B cell (primary cell): ENCODE measurements around the gene DNTT. TPM values are rescaled to one million over a fixed set of nuclear protein-coding genes. Genes with fewer than 3 reads are reported as not detected.

Experiments used
- ATAC-seq: fragments of 200-7000 bp; cut with Tn5 transposase; one replicate; pipeline ENCODE4 v1.10.0; 2021; ENCODE audit warnings: low read depth, mild to moderate bottlenecking, moderate number of reproducible peaks, moderate library complexity
- CTCF ChIA-PET: fragments of 350-600 bp; sonication (Branson Sonifier 250); formaldehyde crosslinking; loops from one replicate; lab custom pipeline; 2021; ENCODE audit warnings: antibody characterized with exemption, inconsistent platforms; lab: Charles Lee
- POLR2A ChIA-PET: fragments of 350-600 bp; sonication (Branson Sonifier 250); formaldehyde crosslinking; loops from one replicate; lab custom pipeline; 2021; ENCODE audit warnings: antibody characterized with exemption; lab: Charles Lee
- DNase-seq: peaks from one replicate; pipeline ENCODE4 v3.0.0; 2013
- H2AFZ ChIP-seq: 2 replicates; pipeline ENCODE4 v1.6.1; 2012; ENCODE audit warnings: mild to moderate bottlenecking, low read depth, low read length; ENCODE audit not compliant: insufficient read depth, poor library complexity, severe bottlenecking
- H3K27ac ChIP-seq, 2 donors: 1 replicate in 1 of 2; 2 replicates in 1 of 2; pipeline ENCODE4 v1.5.1; 2012 to 2013; ENCODE audit warnings: low read length in 2 of 2, mild to moderate bottlenecking in 2 of 2, moderate library complexity in 1 of 2
- H3K27me3 ChIP-seq, 4 experiments: fragments of 200-600 bp in 1 of 4; sonication (generic) in 1 of 4; replicated peaks in 1 of 4; 1 replicate in 2 of 4; 2 replicates in 2 of 4; pipeline versions ENCODE4 v1.6.1 to v1.7.0; 2013 to 2016; ENCODE audit warnings: low read length in 3 of 4, mild to moderate bottlenecking in 2 of 4, mixed read lengths in 1 of 4, moderate library complexity in 1 of 4; ENCODE audit not compliant: insufficient read depth in 4 of 4, control insufficient read depth in 3 of 4; ENCODE audit errors: control extremely low read depth in 1 of 4
- H3K36me3 ChIP-seq, 2 experiments: replicated peaks in 1 of 2; 1 replicate in 1 of 2; 2 replicates in 1 of 2; pipeline versions ENCODE4 v1.6.1 to v1.7.1; 2013; ENCODE audit warnings: low read length in 1 of 2; ENCODE audit not compliant: insufficient read depth in 2 of 2, control insufficient read depth in 1 of 2; ENCODE audit errors: control extremely low read depth in 1 of 2, extremely low read depth in 1 of 2
- H3K4me1 ChIP-seq, 2 donors: fragments of 200-600 bp in 1 of 2; sonication (generic) in 1 of 2; 1 replicate in 1 of 2; 2 replicates in 1 of 2; pipeline versions ENCODE4 v1.5.1 to v1.6.1; 2013 to 2017; ENCODE audit warnings: low read length in 2 of 2; ENCODE audit not compliant: control insufficient read depth in 2 of 2, insufficient read depth in 2 of 2
- H3K4me2 ChIP-seq: replicated peaks from 2 replicates; pipeline ENCODE3; 2012; ENCODE audit warnings: mild to moderate bottlenecking, low read depth, low read length; ENCODE audit not compliant: poor library complexity, severe bottlenecking
- H3K4me3 ChIP-seq, 5 experiments: fragments of 200-600 bp in 1 of 5; sonication (generic) in 1 of 5; 1 replicate in 3 of 5; 2 replicates in 2 of 5; pipeline versions ENCODE4 v1.5.1 to v1.7.0; 2011 to 2016; ENCODE audit warnings: low read length in 4 of 5, mild to moderate bottlenecking in 4 of 5, low read depth in 2 of 5, control low read depth in 1 of 5, moderate library complexity in 1 of 5; ENCODE audit not compliant: insufficient read depth in 1 of 5; ENCODE audit errors: control extremely low read depth in 1 of 5, extremely low read depth in 1 of 5
- H3K79me2 ChIP-seq: fragments of 200-600 bp; sonication (generic); one replicate; pipeline ENCODE4 v1.6.0; 2016; ENCODE audit warnings: low read length; ENCODE audit not compliant: control insufficient read depth, insufficient read depth
- H3K9ac ChIP-seq: fragments of 200-600 bp; sonication (generic); 2 replicates; pipeline ENCODE4 v1.6.1; 2017; ENCODE audit warnings: mild to moderate bottlenecking, low read length, moderate library complexity
- H3K9me3 ChIP-seq, 3 donors: one replicate each; pipeline versions ENCODE4 v1.6.1 to v1.7.1; 2013; ENCODE audit warnings: low read length in 2 of 3; ENCODE audit not compliant: control insufficient read depth in 2 of 3, insufficient read depth in 1 of 3; ENCODE audit errors: control extremely low read depth in 1 of 3
- H4K20me1 ChIP-seq: 2 replicates; pipeline ENCODE4 v1.6.0; 2012; ENCODE audit warnings: mild to moderate bottlenecking, low read length; ENCODE audit not compliant: insufficient read depth, control insufficient read depth, poor library complexity, severe bottlenecking
- H3K27ac Mint-ChIP-seq: one replicate; pipeline ENCODE4 v1.8.0; 2021; ENCODE audit warnings: mixed read lengths
- H3K27me3 Mint-ChIP-seq: one replicate; pipeline ENCODE4 v1.8.0; 2021; ENCODE audit warnings: mixed read lengths
- H3K4me1 Mint-ChIP-seq: one replicate; pipeline ENCODE4 v1.8.0; 2021; ENCODE audit warnings: mixed read lengths
- H3K4me3 Mint-ChIP-seq: one replicate; pipeline ENCODE4 v1.8.0; 2021; ENCODE audit warnings: mixed read lengths
- H3K9me3 Mint-ChIP-seq: one replicate; pipeline ENCODE4 v1.8.0; 2022; ENCODE audit warnings: mixed read lengths; ENCODE audit not compliant: insufficient read depth
- CTCF ChIP-seq: fragments of 200-600 bp; IDR thresholded peaks from one replicate; pipeline ENCODE4 v1.8.0; 2022; ENCODE audit warnings: antibody characterized with exemption, mild to moderate bottlenecking
- EZH2 ChIP-seq: IDR thresholded peaks from 2 replicates; pipeline ENCODE4 v1.6.1; 2012; ENCODE audit warnings: borderline replicate concordance, low read depth, mild to moderate bottlenecking, moderate library complexity, low read length; ENCODE audit not compliant: insufficient read depth, poor library complexity, severe bottlenecking
- WGBS: methylation state at CpG from one replicate; pipeline ENCODE4 v1.1.5; 2013; ENCODE audit warnings: missing lambda C conversion rate; ENCODE audit not compliant: insufficient coverage; 5-methylcytosine and 5-hydroxymethylcytosine counted together
- intact Hi-C: fragments of 100-400 bp; cut with micrococcal nuclease; formaldehyde crosslinking; loops from one replicate; pipeline ENCODE4 v1.10.0; 2022
- polyA plus RNA-seq: library from polyadenylated mRNA; depleted of rRNA; stranded (reverse); fragments of >200 nt; gene quantifications from 2 replicates; pipeline ENCODE4 v1.2.3, GENCODE V29; 2012
- total RNA-seq, 2 donors: library from RNA; stranded (reverse); fragments of 120-200 nt in 1 of 2; gene quantifications; 1 replicate in 1 of 2; 2 replicates in 1 of 2; pipeline versions ENCODE4 v1.2.3 to v1.2.4, GENCODE V29; 2013 to 2022

The DNTT gene
- total and polyA plus RNA-seq, 2 donors (not counting 1 experiment from before 2014, with no cell fraction given): not detected

GRCh38 chr10:96276831-96277230 lies 27.4 kb upstream of the DNTT start:
- H3K4me3 Mint-ChIP-seq: peak overlapping the region; percentile 11
- TF ChIP-seq EZH2 (no peak), CTCF (no peak)

GRCh38 chr10:96279191-96279641 lies 25.0 kb upstream of the DNTT start:
- H3K9me3 ChIP-seq: peaks cover 0 to 4% (median 0%) of the 10 kb centered on the region in 3 donors
- no peak for DNase-seq
- WGBS: 92% methylated on average over 3 of the region's 3 CpGs
- no peaks in the 10 kb centered on the region for H3K27me3 Mint-ChIP-seq
- no peak overlapping the region for H3K27ac ChIP-seq
- H3K36me3 ChIP-seq: no peaks in the 10 kb centered on the region
- H2AFZ ChIP-seq: no peak overlapping the region
- no peaks in the 10 kb centered on the region for H3K27me3 ChIP-seq
- peak; percentile 24 for ATAC-seq
- no peak overlapping the region for H3K4me2 ChIP-seq
- H3K4me3 ChIP-seq: no peak overlapping the region
- ChIA-PET POLR2A (interaction anchor here (0.7 kb wide), 1 partner anchor 23 kb away, joined by 5 read pairs; no protein-coding TSS in a partner anchor), CTCF (interaction anchor here (1.0 to 1.1 kb wide), 2 partner anchors 13 to 49 kb away, joined by 3 to 5 read pairs; no protein-coding TSS in a partner anchor)
- peaks cover 43 to 44% of the 10 kb centered on the region in 2 donors for H3K4me1 ChIP-seq
- intact Hi-C loops: no loop called here
- peaks cover 60% of the 10 kb centered on the region for H3K4me1 Mint-ChIP-seq
- TF ChIP-seq CTCF (no peak), EZH2 (no peak)
- no peaks in the 10 kb centered on the region for H3K9me3 Mint-ChIP-seq
- no peaks in the 10 kb centered on the region for H4K20me1 ChIP-seq
- peaks cover 62% of the 10 kb centered on the region for H3K79me2 ChIP-seq
- H3K4me3 Mint-ChIP-seq: no peak overlapping the region
- peak overlapping the region; percentile 37 for H3K27ac Mint-ChIP-seq
- H3K9ac ChIP-seq: no peak overlapping the region

More at GRCh38 chr10:96276831-96277230, 27.4 kb upstream of the DNTT start:
- Histone ChIP-seq H3K4me3 (no peak overlapping the region), H3K4me1 (peaks cover 59 to 62% of the 10 kb centered on the region in 2 donors), H3K9ac (no peak overlapping the region), H3K79me2 (peaks cover 51% of the 10 kb centered on the region), H3K9me3 (peaks cover 0 to 4% (median 0%) of the 10 kb centered on the region in 3 donors), H3K27me3 (no peaks in the 10 kb centered on the region), H3K36me3 (no peaks in the 10 kb centered on the region), H3K4me2 (peak overlapping the region; percentile 16), H4K20me1 (no peaks in the 10 kb centered on the region), H2AFZ (peak overlapping the region; percentile 22), H3K27ac (peak overlapping the region; percentile 2 to 88)
- H3K4me1 Mint-ChIP-seq: peaks cover 73% of the 10 kb centered on the region
- H3K27ac Mint-ChIP-seq: peak overlapping the region; percentile 83
- ChIA-PET POLR2A (interaction anchor here (1.5 kb wide), 1 partner anchor 10 kb away, joined by 5 read pairs; no protein-coding TSS in a partner anchor), CTCF (interaction anchor here (0.6 to 7.9 kb wide), 5 partner anchors 9 to 685 kb away, joined by 3 to 80 read pairs (median 12); no protein-coding TSS in a partner anchor)
- no peaks in the 10 kb centered on the region for H3K27me3 Mint-ChIP-seq
- H3K9me3 Mint-ChIP-seq: no peaks in the 10 kb centered on the region
- no CpG with 5 or more reads among the region's 1 CpG for WGBS
- intact Hi-C loops: no loop called here
- ATAC-seq: no peak
- no peak for DNase-seq
